ENCODE results near the gene BBIP1.

BBIP1 gene, protein sequence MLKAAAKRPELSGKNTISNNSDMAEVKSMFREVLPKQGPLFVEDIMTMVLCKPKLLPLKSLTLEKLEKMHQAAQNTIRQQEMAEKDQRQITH

DNA sequence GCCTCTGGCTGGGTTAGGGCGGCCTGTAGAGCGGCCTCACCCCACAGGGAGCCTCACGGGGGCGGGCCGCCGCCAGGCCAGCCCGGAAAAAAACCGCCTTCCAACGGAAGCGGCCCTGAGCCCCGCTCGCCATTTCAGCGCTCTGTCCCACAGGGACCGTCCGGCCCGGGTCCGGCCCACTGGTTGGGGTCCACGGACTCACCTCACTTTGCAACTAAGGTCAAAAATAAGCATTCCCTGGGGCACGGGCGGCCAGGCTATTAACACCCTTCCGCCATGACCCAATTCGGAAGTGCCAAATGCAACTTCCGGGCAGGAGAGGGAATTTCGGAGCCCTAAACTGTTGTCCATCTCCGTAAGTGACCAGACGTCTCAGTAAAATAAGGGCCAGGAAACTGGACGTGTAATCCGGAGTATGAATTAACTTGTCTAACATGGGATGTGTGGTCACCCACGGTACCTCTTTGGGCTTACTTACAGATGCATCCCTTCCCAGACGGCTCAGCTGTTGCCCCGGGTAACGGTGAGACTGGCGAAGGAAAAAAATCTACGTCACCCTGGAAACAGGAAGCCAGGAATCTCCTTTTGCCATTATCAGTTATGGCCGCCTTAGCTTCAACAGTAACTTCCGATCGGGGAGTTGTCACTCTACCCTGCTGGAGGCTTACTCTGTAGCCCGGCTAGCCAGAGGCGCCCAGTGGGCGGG, at the start of gene BBIP1:
Gene BBIP1 (minus strand): TSS at position 538 of the 706 bp plus-strand sequence. CDS start 1,023 bp downstream, outside the sequence.
- DNase-seq (ENCODE audit: low read depth in 2 of 2): peak in 1 of 2 donors; percentile 92

DNA sequence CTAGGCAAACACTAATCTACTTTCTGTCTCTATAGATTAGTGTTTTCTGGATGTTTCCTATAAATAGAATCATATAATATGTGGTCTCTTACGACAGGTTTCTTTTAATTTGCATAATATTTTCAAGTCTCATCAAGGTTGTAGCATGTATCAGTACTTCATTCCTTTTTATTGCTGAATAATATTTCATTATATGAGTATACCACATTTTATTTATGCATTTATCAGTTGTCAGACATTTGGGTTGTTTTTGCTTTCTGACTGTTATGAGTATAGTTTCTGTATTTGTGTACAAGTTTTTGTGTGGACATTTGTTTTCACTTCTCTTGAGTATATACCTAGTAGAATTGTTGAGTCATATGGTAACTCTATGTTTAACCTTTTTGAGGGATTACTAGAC, 48.7 kb upstream of the BBIP1 start:
- no peak for DNase-seq (ENCODE audit: low read depth in 2 of 2)

DNA sequence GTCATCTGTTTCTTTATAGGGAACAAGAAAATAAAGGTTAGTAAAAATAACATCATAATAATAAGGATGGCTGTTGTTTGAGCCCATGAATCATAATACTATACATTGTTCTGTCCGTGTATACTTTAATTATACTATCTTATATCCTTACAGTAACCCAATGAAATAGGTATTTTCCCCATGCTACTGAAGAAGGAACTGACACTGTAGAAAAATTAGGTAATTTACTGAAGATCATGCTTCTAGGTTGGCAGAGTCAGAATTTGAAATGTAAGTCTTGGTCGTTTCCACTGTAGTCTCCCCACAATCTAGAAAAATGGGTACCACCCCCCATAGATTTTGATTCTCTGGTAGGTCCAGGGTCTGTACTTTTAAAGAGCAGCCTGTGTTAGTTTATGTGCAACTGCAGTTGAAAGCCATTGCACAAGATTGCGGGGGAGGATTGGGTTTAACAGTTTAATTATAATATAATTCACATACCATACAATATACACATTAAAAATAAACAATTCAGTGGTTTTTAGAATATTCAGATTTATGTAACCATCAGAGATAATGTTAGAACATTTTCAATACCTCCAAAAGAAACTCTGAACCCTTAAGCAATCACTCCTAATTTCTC, 48.1 kb upstream of the BBIP1 start:
- no peak for DNase-seq (ENCODE audit: low read depth in 2 of 2)

DNA sequence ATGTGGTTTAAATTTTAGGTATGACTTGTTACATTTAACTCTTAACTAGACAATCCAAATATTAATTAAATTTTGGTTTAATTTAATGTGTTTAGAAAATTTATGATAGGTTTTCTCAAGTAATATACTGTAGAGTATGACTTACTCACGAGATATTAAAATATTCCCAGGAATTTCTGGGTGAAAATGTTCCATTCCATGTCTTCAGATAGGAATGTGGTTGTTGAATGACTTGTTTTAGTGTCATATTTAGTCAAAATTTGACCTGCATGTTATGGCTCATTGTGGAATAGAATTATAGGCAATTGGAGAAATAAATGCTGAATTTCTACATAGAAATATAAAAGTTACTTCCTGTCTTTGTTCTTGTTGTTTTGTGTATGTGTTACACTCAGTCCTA, 47.2 kb upstream of the BBIP1 start:
- no peak for DNase-seq (ENCODE audit: low read depth in 2 of 2)

DNA sequence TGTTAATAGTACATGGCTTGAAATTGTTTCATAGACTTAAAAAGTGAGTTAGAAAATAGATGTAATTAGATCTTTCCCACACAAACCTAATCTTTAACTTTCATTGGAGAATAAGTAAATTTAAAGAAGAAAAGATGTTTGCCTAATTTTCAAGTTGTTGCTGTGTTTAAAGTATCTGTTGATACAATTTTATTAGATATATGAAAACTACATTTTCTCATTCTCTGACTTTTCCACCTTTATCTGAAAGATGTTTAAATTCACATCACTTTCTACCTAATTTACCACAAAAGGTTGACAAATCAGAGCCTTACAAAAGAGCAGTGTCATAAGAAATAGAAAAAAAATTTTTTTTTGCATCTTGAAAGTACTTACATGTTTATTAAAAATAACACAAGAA, 46.2 kb upstream of the BBIP1 start:
- no peak for DNase-seq (ENCODE audit: low read depth in 2 of 2)

DNA sequence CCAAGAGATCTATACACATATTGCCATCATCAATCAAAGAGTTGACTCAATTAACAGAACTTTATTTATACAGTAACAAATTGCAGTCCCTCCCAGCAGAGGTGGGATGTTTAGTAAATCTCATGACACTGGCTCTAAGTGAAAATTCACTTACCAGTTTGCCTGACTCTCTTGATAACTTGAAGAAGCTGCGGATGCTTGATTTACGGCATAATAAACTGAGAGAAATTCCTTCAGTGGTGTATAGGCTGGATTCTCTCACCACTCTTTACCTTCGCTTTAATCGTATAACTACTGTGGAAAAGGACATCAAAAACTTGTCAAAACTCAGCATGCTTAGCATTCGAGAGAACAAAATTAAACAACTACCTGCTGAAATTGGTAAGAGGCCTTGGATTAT, 45.7 kb upstream of the BBIP1 start:
- DNase-seq (ENCODE audit: low read depth in 2 of 2): no peak

DNA sequence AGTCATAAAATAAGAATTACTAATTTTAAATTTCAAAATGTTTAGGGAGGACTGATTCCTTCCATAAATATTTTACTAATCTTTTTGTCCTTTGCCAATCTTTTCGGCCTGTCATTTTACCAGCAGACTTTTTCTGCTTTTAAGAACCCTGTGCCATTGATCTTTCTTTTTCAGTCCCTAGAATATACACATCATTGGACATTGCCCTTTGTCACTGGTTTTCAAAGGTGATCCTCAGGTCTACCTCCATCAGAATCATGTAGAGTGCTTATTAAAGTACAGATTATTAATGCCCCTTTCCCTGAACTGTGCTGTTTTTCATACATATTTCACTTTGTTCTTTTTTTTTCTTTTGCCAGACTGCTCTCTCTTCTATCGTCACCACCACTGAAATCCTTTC, 44.2 kb upstream of the BBIP1 start:
- DNase-seq (ENCODE audit: low read depth in 2 of 2): no peak

DNA sequence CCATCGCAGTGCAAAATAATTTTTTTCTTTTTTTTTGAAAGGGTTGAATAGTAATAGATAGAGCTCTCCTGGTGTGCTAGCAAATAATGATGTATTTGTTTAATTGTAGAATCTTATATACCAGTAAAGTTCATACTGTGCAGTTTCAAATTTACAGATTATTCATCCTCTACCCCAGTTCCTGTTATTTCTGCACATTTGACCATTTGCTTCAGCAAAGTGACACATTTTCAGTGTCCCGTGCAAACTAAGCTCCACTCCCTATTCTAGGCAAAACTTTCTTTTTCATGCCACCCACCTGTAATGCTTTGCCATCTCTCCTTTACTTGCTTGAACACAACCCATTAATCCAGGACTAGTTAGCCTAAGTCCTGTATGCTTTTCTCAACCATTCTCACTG, 43.5 kb upstream of the BBIP1 start:
- no peak for DNase-seq (ENCODE audit: low read depth in 2 of 2)

DNA sequence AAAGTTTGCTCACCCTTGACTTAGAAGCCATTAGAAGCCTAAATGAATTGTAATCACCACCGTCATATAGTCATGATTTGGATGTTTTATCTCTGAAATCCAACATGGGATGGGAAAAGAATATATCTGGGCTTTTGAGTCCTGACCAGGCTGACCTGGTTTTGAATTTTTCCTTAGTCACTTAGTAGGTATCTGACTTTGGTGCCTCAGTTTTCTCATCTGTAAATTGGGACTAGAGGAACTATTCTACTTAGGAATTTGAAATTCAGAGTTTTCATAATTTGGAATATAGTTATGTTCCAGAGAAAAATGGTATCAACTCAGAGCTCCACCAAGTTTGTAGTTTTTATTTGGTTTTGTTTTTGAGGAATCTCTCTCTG, 41.3 kb upstream of the BBIP1 start:
- no peak for DNase-seq (ENCODE audit: low read depth in 2 of 2)

DNA sequence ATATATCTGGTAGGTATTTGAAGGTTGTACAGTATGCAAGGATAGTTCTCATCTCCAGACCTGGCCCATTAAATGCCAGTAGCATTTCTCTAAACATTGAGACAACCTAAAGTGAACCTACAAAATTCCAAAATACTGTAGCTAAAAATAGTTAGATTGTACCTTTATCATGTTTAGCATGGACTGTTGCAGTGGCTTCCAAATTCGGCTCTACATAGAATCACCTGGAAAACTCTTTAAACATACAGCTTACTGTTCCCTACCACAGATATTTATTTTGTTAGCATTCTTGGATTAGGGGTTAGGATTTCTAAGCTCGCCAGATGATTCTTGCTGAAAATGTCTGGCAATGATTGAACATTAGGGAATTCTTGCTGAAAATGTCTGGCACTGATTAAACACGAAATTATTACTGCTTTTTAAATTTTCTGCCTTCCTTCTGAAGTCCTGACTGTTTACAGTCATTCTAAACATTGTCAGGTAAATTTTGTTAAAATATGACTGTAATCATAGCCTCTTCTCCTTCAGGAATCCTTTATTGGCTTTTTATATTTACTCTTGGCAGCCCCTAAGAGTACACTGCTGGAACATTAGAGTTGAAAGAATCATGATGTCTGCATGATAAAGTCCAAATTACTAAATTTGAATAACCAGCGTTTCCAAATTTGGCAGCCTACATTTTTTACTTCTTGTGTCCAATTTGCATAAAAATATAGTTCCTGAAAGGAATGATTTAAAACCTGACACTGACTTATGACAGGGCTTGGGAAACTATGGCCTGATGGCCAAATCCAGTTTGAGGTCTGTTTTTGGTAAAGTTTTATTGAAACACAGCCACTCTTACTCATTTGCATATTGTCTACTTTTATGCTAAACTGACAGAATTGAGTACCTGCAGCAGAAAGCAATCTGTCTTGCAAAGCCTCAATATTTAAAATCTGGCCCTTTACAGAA, 40.7 kb upstream of the BBIP1 start:
- no peak for DNase-seq (ENCODE audit: low read depth in 2 of 2)

DNA sequence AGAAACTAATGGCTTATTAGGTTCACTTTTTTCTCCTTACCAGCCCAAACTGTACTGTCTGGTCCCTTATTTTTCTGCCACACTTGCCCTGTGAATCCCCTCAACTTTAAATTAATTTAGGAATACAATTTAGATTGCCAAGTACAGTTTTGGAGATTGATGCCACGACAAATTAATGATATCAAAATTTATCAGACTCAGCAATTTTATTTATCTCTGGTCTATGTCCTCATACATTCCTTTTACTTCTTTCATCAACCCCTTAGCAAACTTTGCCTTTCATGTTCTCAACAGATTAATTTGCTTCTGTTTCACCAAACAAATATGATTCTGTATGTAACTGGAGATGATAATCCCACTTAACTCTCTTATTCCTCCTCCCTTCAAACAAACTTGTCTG, 38.6 kb upstream of the BBIP1 start:
- no peak for DNase-seq (ENCODE audit: low read depth in 2 of 2)

DNA sequence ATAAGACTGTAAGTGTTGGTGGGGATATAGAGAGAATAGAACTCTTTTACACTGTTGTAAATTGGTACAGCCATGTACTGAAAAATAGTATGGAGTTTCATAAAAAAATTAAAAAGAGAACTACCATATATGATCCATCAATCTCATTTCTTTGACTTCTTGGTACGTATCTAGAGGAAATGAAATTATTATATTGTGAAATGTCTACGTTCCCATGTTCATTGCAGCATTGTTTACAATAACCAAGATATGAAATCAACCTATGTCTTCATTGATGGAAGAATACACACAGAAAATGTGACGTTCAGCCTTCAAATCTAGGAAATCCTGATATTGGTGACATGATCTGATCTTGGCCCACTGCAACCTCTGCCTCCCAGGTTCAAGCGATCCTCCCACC, 32.4 kb upstream of the BBIP1 start:
- no peak for DNase-seq (ENCODE audit: low read depth in 2 of 2)

DNA sequence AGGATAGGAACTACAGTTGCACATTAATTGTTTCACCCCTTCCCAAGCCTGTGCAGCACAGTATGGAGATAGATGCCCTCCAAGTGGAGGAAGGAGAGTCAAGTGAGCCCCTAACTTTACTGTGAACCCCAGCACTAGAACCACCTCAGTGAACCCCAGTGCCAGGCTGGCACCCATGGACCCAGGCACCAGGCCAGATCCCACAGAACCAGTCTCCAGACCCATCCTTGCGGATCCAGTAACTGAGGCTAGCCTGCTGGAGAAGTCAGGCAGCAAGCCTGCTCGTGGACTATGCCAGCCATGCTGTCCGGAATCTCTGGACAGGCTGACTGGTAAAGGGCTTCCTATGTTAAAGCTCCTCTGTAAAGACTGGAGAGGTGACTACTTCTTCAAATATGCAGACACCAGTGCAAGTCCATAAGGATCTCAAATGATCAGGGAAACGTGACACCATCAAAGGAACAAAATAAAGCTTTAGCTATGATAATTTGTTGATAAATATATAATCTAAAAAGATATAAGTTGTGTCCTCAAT, 28.1 kb upstream of the BBIP1 start:
- DNase-seq (ENCODE audit: low read depth in 2 of 2): no peak

DNA sequence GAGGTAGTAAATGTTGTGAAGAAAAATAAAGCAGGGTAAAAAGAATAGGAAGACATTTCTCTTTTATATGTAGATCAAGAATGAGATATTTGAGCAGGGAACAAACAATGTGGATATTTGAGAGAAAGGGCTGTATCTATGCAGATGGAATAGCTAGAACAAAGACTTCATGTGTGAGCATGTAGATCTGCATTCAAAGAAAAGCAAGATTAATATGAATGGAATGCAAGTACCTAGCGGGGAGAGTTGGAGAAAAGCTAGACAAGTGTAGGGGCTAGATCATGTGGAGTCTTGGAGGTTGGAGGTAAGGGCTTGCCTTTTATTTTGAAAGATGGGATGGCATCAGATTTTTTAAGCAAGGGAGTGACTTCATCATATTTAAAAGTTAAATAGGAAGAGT, 27.5 kb upstream of the BBIP1 start:
- no peak for DNase-seq (ENCODE audit: low read depth in 2 of 2)

DNA sequence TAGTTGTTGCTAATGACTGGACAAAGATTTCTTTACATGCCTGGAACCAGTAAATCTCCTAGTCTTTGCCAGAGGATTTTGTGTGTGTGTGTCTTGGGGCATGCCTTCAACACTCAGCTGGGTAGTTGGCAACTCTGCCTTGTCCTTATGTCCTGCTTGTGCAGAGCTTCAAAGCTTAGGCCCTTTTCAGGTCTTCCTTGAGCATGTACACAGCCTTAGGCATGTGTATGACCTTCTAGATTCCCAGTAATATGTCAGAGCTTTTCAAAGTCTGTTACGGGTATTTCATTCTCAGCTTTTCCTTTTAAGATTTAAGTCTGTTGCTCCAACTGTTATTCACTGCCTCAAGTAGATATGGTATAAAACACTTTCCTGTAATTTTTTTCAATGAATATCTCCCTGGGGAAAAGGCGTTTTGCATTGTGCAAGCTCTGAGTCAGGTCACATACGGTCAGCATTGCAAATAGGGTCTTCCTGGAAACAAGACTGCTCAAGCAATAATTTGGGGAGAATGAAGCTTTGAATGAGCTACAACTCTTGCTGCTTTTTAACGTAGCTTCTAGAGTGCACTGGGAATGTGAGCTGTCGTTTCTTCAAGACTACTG, 25.9 kb upstream of the BBIP1 start:
- DNase-seq (ENCODE audit: low read depth in 2 of 2): no peak

DNA sequence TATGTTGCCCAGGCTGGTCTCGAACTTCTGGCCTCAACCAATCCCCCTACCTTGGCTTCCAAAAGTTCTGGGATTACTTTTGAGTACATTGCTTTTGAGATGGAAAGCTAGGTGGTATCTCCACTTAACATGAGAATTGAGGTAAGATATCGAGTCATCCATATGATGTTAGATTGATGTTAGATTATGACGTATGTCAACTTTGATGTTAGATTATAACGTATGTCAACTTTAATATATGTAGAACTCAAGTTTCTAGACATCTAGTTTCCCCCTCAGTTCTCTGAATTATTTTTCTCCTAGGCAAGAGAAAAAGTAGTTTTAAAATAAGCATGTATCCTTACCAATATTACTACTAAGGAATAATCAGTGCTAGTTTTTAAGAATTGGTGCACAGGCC, 20.4 kb upstream of the BBIP1 start:
- DNase-seq (ENCODE audit: low read depth in 2 of 2): no peak

DNA sequence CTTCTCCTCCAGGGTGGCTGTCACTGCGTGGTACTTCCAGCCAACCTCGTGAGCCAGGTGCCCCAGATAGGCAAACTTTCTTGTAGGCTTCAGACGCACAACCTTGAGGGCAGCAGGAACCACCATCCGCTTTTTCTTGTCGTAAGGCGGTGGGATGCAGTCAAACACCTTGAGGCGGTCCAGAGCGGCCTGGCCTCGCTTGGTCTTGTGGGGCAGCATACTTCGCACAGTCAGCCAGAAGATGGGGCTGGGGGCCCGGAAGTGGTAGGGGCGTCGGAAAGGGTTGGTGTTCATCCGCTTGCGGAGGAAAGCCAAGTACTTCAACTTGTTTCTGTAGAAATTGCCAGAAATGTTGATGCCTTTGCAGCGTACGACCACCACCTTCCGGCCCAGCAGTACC, 17.8 kb upstream of the BBIP1 start:
- DNase-seq (ENCODE audit: low read depth in 2 of 2): no peak

DNA sequence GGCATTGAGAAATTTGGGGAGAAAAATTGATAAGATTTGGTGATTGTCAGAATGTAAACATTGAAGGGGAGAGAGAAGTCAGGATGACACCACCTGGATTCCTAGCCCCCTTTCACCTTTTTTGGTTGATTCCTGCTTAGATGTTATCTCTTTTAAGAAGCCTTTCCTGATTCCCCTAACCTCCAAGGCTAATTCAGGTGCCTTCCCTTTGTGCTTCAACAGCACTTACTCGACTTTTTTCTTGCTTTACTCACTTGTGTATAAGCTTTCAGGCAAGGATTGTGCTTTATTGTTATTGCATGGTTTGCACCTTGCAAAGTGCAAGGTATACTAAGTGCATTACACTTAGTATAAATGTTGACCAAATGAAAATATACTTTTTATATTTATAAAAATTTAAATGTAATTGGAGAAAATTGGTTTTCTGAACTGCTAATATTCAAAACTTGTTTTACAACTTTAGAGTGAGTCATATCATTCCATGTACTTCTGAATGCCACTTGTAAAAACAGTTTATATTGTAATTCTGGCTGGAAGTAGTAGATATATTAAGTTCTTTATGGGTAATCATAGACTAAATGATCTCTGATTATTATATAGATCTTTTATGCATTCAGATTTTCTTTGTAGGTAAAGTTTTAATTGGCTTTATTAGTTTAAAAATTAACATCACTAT, 13.7 kb upstream of the BBIP1 start:
- DNase-seq (ENCODE audit: low read depth in 2 of 2): no peak

DNA sequence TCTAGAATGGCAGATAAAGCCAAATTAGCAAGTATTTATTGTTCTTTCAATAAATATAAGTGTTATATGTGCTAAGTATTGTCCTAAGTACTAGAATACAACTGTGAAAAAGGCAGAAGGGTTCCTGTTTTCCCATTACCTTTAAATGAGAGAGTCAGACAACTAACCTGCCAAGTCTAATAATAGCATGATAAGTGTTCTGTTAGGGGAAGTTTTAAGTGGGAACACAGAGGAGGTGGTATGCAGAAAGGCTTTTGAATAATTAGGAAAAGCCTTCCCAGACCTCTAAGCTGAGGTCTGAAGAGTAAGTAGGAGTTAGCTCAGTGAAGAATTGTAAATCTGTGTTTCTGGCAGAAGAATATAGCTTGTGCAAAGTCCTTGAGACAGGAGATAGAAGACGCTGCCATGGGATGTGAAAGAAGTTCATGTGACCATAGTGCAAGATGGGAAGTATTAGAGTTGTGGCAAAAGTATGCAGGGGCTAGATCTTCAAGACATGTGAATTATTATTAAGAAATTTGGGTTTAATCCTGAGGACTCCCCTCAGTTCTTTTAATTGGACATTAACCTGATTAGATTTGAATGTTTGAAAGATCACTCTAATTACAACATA, 12.9 kb upstream of the BBIP1 start:
- DNase-seq (ENCODE audit: low read depth in 2 of 2): no peak

DNA sequence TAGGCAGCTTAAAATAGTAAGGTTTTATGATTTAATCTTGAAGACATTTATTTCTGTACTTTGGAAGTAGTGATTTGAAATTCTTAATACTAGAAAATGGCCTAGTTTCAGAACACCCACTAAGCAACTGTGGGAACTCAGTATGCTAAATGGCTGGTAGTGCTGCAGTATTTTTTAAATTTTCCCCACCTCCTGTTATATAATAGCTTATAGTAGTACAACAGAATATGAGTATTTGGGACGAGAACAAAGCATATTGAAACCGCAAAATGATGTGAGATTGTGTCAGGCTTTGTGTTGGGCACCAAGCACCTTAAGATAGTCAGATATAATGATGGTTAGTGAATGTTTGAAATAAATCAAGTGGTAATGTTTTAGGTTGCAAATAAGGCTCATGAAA, 8.5 kb upstream of the BBIP1 start:
- no peak for DNase-seq (ENCODE audit: low read depth in 2 of 2)
